Endometrial microvascular endothelial cells (primary cell): ENCODE data around the gene DSCAML1. TPM values are rescaled to one million over a fixed set of nuclear protein-coding genes. Genes with fewer than 3 reads are reported as not detected.

Source experiments
- in situ Hi-C: cut with HindIII; loops from 2 replicates; pipeline ENCODE4 v1.10.0; 2017; ENCODE audit warnings: low sequenced_read_pairs, low pct_unique_long_range_greater_than_20kb; ENCODE audit errors: inconsistent ontology term
- total RNA-seq: library from RNA; depleted of rRNA; stranded (reverse); fragments of >200 nt; gene quantifications from one replicate; pipeline ENCODE4 v1.2.3, GENCODE V29; 2015; ENCODE audit errors: inconsistent ontology term

Gene DSCAML1
- total RNA-seq, 1 donor from 2014 or later = not detected

GRCh38 chr11:117715801-117716200 is 81.2 kb downstream of the DSCAML1 start:
- in situ Hi-C loops = no loop called here

GRCh38 chr11:117713538-117713991 is 83.5 kb downstream of the DSCAML1 start:
- in situ Hi-C loops = no loop called here

- in situ Hi-C loops = no loop called here
Measured at GRCh38 chr11:117712530-117712929, 84.5 kb downstream of the DSCAML1 start.

GRCh38 chr11:117711331-117711730 is 85.7 kb downstream of the DSCAML1 start:
- in situ Hi-C loops = no loop called here

GRCh38 chr11:117710211-117710610 is 86.8 kb downstream of the DSCAML1 start:
- in situ Hi-C loops = no loop called here

- in situ Hi-C loops = no loop called here
Measured at GRCh38 chr11:117706322-117706814, 90.6 kb downstream of the DSCAML1 start.

- in situ Hi-C loops = no loop called here
Measured at GRCh38 chr11:117705866-117706265, 91.2 kb downstream of the DSCAML1 start.

- in situ Hi-C loops = no loop called here
Measured at GRCh38 chr11:117704395-117705100, 92.5 kb downstream of the DSCAML1 start.

GRCh38 chr11:117702946-117703598 is 93.9 kb downstream of the DSCAML1 start:
- in situ Hi-C loops = no loop called here

GRCh38 chr11:117701781-117702180 is 95.2 kb downstream of the DSCAML1 start:
- in situ Hi-C loops = no loop called here

GRCh38 chr11:117700551-117700950 is 96.5 kb downstream of the DSCAML1 start:
- in situ Hi-C loops = no loop called here

- in situ Hi-C loops = no loop called here
Measured at GRCh38 chr11:117697319-117697718, 99.7 kb downstream of the DSCAML1 start.

- in situ Hi-C loops = no loop called here
Measured at GRCh38 chr11:117696540-117696939, 100.5 kb downstream of the DSCAML1 start.

GRCh38 chr11:117693344-117693743 is 103.7 kb downstream of the DSCAML1 start:
- in situ Hi-C loops = no loop called here

GRCh38 chr11:117691516-117691915 is 105.5 kb downstream of the DSCAML1 start:
- in situ Hi-C loops = no loop called here

GRCh38 chr11:117691218-117691514 is 105.8 kb downstream of the DSCAML1 start:
- in situ Hi-C loops = no loop called here

GRCh38 chr11:117690484-117691217 is 106.4 kb downstream of the DSCAML1 start:
- in situ Hi-C loops = no loop called here

- in situ Hi-C loops = no loop called here
Measured at GRCh38 chr11:117688255-117688797, 108.7 kb downstream of the DSCAML1 start.

GRCh38 chr11:117687776-117688175 is 109.2 kb downstream of the DSCAML1 start:
- in situ Hi-C loops = no loop called here

- in situ Hi-C loops = no loop called here
Measured at GRCh38 chr11:117686711-117687110, 110.3 kb downstream of the DSCAML1 start.
